GM23338 (cell line): ENCODE results near the gene GLS. TPM values are rescaled to one million over a fixed set of nuclear protein-coding genes. Genes with fewer than 3 reads are reported as not detected.

Experiments
- ATAC-seq: fragments of 200-7000 bp; cut with Tn5 transposase; 3 replicates; pipeline ENCODE4 v1.9.1; 2020
- DNase-seq: peaks from one replicate; pipeline ENCODE4 v3.0.0-alpha.2; 2015; ENCODE audit warnings: low spot score
- H2AFZ ChIP-seq: fragments of 200-600 bp; sonication (generic); 2 replicates; pipeline ENCODE4 v1.8.0; 2016; ENCODE audit warnings: antibody characterized with exemption, mild to moderate bottlenecking, moderate library complexity
- H3F3A ChIP-seq: fragments of 200-600 bp; sonication (generic); replicated peaks from 2 replicates; pipeline ENCODE4 v1.8.0; 2017; ENCODE audit warnings: antibody characterized with exemption, mixed run types, low read depth
- H3K27ac ChIP-seq: fragments of 200-600 bp; sonication (generic); 2 replicates; pipeline ENCODE4 v1.6.1; 2016; ENCODE audit warnings: low read depth
- H3K27me3 ChIP-seq: fragments of 200-600 bp; sonication (generic); 2 replicates; pipeline ENCODE4 v1.8.0; 2016; ENCODE audit warnings: mild to moderate bottlenecking, mixed run types, moderate library complexity; ENCODE audit not compliant: insufficient read depth
- H3K36me3 ChIP-seq: fragments of 200-600 bp; sonication (generic); 2 replicates; pipeline ENCODE4 v1.8.0; 2016; ENCODE audit warnings: mild to moderate bottlenecking; ENCODE audit not compliant: insufficient read depth
- H3K4me1 ChIP-seq: fragments of 200-600 bp; sonication (generic); 2 replicates; pipeline ENCODE4 v1.8.0; 2016; ENCODE audit warnings: mild to moderate bottlenecking, moderate library complexity; ENCODE audit not compliant: insufficient read depth
- H3K4me2 ChIP-seq: fragments of 200-600 bp; sonication (generic); 2 replicates; pipeline ENCODE4 v1.7.1; 2017; ENCODE audit warnings: mixed run types
- H3K4me3 ChIP-seq: fragments of 200-600 bp; sonication (generic); 2 replicates; pipeline ENCODE4 v1.6.1; 2016; ENCODE audit warnings: mixed run types
- H3K79me2 ChIP-seq: fragments of 200-600 bp; sonication (generic); replicated peaks from 2 replicates; pipeline ENCODE4 v1.8.0; 2017; ENCODE audit warnings: mild to moderate bottlenecking; ENCODE audit not compliant: insufficient read depth
- H3K9me2 ChIP-seq: fragments of 200-600 bp; sonication (generic); 2 replicates; pipeline ENCODE4 v1.8.0; 2017; ENCODE audit not compliant: insufficient read depth
- H4K20me1 ChIP-seq: fragments of 200-600 bp; sonication (generic); replicated peaks from 2 replicates; pipeline ENCODE4 v1.8.0; 2017; ENCODE audit warnings: mild to moderate bottlenecking; ENCODE audit not compliant: insufficient read depth
- H3K27ac Mint-ChIP-seq: 2 replicates; pipeline ENCODE4 v1.8.0; 2020; ENCODE audit warnings: inconsistent platforms, mild to moderate bottlenecking, moderate library complexity, mixed read lengths
- H3K27me3 Mint-ChIP-seq: 3 replicates; pipeline ENCODE4 v1.8.0; 2022; ENCODE audit warnings: low read depth, mild to moderate bottlenecking, moderate library complexity, mixed read lengths, inconsistent platforms; ENCODE audit not compliant: insufficient read depth, poor library complexity
- H3K36me3 Mint-ChIP-seq: 3 replicates; pipeline ENCODE4 v1.8.0; 2021; ENCODE audit warnings: low read depth, mild to moderate bottlenecking, inconsistent platforms, moderate library complexity, mixed read lengths
- H3K4me1 Mint-ChIP-seq: 3 replicates; pipeline ENCODE4 v1.8.0; 2020; ENCODE audit warnings: mild to moderate bottlenecking, inconsistent platforms, mixed read lengths
- H3K4me3 Mint-ChIP-seq: 3 replicates; pipeline ENCODE4 v1.8.0; 2021; ENCODE audit warnings: moderate library complexity, mild to moderate bottlenecking, inconsistent platforms, mixed read lengths
- H3K9me3 Mint-ChIP-seq: 3 replicates; pipeline ENCODE4 v1.8.0; 2020; ENCODE audit warnings: moderate library complexity, mild to moderate bottlenecking, inconsistent platforms, mixed read lengths
- CREB1 ChIP-seq: fragments of 250-450 bp; sonication (Bioruptor Pico); IDR thresholded peaks from 2 replicates; pipeline ENCODE4 v1.5.0; 2020; ENCODE audit warnings: low read depth, mild to moderate bottlenecking, moderate library complexity
- EZH2 ChIP-seq: fragments of 200-600 bp; sonication (generic); IDR thresholded peaks from one replicate; pipeline ENCODE4 v1.8.0; 2017; ENCODE audit warnings: antibody characterized with exemption, mild to moderate bottlenecking, low read depth; ENCODE audit not compliant: unreplicated experiment
- NANOG ChIP-seq: IDR thresholded peaks from 2 replicates; pipeline ENCODE4 v1.6.1; 2016; ENCODE audit warnings: antibody characterized with exemption, borderline replicate concordance
- POLR2AphosphoS5 ChIP-seq: IDR thresholded peaks from 2 replicates; pipeline ENCODE4 v1.6.1; 2016; ENCODE audit warnings: antibody characterized with exemption, low read depth
- polyA plus RNA-seq: library from polyadenylated mRNA; unstranded; fragments of >200 nt; fragmentation: Nextera tagmentation; extraction: Ambion mirVana; gene quantifications from 2 replicates; pipeline ENCODE4 v1.2.1, GENCODE V29; 2016
- total RNA-seq: library from RNA; depleted of rRNA; stranded (reverse); fragments of >200 nt; shearing (Covaris generic); gene quantifications from 2 replicates; pipeline ENCODE4 v1.2.3, GENCODE V29; 2014
- TF ChIP-seq, protein P1 (sequence below), 2 experiments: fragments of 200-600 bp in 1 of 2; sonication (generic) in 1 of 2; conservative IDR thresholded peaks; 2 replicates each; pipeline versions ENCODE4 v1.5.1 to v1.6.1; 2016 to 2017; ENCODE audit warnings: antibody characterized with exemption in 2 of 2, low read depth in 2 of 2, mild to moderate bottlenecking in 2 of 2, moderate library complexity in 1 of 2
- TF ChIP-seq, protein P2 (sequence below): IDR thresholded peaks from 2 replicates; pipeline ENCODE4 v1.6.1; 2016; ENCODE audit warnings: antibody characterized with exemption
- TF ChIP-seq, protein P3 (sequence below): fragments of 250-450 bp; sonication (Bioruptor Pico); IDR thresholded peaks from 2 replicates; pipeline ENCODE4 v1.5.0; 2020; ENCODE audit warnings: mild to moderate bottlenecking, moderate library complexity

GLS gene
- total and polyA plus RNA-seq, 2 experiments from 2014 or later = 38.1 to 172 TPM

DNA sequence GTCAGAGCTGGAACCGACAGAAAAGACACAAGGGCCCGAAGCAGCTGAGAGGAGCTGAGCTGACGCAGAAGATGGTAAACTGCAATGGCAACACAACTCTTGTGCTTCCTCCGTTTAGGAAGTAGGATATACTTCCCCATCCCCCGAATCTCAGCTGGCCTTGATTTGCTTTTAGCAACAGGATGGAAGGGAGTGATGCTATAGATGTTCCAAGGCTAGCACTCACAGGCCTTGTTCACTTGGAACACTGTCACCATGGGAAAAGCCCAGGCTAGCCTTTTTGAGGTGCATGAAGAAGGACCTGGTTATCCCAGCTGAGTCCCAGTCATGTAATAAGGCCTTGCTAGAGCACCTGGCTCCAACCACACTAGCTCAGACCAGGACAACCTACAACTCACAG is 107.3 kb downstream of the GLS start:
- Histone ChIP-seq H3K27me3 (no peaks in the 10 kb centered on the region), H3K79me2 (no peaks in the 10 kb centered on the region), H3K4me2 (no peak overlapping the region), H3F3A (no peaks in the 10 kb centered on the region), H3K4me3 (no peak overlapping the region), H3K36me3 (peaks cover 40% of the 10 kb centered on the region), H2AFZ (no peak overlapping the region), H4K20me1 (peaks cover 5% of the 10 kb centered on the region), H3K9me2 (no peaks in the 10 kb centered on the region), H3K27ac (no peak overlapping the region), H3K4me1 (no peaks in the 10 kb centered on the region)
- Mint-ChIP-seq H3K27me3 (no peaks in the 10 kb centered on the region), H3K4me1 (no peaks in the 10 kb centered on the region), H3K27ac (peak overlapping the region; percentile 23; the same call in 1 of the 2 replicates), H3K4me3 (no peak overlapping the region), H3K36me3 (peaks cover 78% of the 10 kb centered on the region), H3K9me3 (no peaks in the 10 kb centered on the region)
- TF ChIP-seq, protein P1, sequence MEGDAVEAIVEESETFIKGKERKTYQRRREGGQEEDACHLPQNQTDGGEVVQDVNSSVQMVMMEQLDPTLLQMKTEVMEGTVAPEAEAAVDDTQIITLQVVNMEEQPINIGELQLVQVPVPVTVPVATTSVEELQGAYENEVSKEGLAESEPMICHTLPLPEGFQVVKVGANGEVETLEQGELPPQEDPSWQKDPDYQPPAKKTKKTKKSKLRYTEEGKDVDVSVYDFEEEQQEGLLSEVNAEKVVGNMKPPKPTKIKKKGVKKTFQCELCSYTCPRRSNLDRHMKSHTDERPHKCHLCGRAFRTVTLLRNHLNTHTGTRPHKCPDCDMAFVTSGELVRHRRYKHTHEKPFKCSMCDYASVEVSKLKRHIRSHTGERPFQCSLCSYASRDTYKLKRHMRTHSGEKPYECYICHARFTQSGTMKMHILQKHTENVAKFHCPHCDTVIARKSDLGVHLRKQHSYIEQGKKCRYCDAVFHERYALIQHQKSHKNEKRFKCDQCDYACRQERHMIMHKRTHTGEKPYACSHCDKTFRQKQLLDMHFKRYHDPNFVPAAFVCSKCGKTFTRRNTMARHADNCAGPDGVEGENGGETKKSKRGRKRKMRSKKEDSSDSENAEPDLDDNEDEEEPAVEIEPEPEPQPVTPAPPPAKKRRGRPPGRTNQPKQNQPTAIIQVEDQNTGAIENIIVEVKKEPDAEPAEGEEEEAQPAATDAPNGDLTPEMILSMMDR (conservative IDR thresholded peaks at IDR 0.05; ENCODE audit: low read depth in 2 of 2) = no peak
- TF ChIP-seq, protein P2, sequence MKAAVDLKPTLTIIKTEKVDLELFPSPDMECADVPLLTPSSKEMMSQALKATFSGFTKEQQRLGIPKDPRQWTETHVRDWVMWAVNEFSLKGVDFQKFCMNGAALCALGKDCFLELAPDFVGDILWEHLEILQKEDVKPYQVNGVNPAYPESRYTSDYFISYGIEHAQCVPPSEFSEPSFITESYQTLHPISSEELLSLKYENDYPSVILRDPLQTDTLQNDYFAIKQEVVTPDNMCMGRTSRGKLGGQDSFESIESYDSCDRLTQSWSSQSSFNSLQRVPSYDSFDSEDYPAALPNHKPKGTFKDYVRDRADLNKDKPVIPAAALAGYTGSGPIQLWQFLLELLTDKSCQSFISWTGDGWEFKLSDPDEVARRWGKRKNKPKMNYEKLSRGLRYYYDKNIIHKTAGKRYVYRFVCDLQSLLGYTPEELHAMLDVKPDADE = no peak
- TF ChIP-seq, protein P3, sequence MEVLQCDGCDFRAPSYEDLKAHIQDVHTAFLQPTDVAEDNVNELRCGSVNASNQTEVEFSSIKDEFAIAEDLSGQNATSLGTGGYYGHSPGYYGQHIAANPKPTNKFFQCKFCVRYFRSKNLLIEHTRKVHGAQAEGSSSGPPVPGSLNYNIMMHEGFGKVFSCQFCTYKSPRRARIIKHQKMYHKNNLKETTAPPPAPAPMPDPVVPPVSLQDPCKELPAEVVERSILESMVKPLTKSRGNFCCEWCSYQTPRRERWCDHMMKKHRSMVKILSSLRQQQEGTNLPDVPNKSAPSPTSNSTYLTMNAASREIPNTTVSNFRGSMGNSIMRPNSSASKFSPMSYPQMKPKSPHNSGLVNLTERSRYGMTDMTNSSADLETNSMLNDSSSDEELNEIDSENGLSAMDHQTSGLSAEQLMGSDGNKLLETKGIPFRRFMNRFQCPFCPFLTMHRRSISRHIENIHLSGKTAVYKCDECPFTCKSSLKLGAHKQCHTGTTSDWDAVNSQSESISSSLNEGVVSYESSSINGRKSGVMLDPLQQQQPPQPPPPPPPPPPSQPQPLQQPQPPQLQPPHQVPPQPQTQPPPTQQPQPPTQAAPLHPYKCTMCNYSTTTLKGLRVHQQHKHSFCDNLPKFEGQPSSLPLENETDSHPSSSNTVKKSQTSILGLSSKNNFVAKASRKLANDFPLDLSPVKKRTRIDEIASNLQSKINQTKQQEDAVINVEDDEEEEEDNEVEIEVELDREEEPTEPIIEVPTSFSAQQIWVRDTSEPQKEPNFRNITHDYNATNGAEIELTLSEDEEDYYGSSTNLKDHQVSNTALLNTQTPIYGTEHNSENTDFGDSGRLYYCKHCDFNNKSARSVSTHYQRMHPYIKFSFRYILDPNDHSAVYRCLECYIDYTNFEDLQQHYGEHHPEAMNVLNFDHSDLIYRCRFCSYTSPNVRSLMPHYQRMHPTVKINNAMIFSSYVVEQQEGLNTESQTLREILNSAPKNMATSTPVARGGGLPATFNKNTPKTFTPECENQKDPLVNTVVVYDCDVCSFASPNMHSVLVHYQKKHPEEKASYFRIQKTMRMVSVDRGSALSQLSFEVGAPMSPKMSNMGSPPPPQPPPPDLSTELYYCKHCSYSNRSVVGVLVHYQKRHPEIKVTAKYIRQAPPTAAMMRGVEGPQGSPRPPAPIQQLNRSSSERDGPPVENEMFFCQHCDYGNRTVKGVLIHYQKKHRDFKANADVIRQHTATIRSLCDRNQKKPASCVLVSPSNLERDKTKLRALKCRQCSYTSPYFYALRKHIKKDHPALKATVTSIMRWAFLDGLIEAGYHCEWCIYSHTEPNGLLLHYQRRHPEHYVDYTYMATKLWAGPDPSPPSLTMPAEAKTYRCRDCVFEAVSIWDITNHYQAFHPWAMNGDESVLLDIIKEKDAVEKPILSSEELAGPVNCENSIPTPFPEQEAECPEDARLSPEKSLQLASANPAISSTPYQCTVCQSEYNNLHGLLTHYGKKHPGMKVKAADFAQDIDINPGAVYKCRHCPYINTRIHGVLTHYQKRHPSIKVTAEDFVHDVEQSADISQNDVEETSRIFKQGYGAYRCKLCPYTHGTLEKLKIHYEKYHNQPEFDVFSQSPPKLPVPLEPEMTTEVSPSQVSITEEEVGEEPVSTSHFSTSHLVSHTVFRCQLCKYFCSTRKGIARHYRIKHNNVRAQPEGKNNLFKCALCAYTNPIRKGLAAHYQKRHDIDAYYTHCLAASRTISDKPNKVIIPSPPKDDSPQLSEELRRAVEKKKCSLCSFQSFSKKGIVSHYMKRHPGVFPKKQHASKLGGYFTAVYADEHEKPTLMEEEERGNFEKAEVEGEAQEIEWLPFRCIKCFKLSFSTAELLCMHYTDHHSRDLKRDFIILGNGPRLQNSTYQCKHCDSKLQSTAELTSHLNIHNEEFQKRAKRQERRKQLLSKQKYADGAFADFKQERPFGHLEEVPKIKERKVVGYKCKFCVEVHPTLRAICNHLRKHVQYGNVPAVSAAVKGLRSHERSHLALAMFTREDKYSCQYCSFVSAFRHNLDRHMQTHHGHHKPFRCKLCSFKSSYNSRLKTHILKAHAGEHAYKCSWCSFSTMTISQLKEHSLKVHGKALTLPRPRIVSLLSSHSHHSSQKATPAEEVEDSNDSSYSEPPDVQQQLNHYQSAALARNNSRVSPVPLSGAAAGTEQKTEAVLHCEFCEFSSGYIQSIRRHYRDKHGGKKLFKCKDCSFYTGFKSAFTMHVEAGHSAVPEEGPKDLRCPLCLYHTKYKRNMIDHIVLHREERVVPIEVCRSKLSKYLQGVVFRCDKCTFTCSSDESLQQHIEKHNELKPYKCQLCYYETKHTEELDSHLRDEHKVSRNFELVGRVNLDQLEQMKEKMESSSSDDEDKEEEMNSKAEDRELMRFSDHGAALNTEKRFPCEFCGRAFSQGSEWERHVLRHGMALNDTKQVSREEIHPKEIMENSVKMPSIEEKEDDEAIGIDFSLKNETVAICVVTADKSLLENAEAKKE (CRISPR knock-in tag) = no peak
- TF ChIP-seq CREB1 (CRISPR knock-in tag) (no peak), EZH2 (no peak), POLR2AphosphoS5 (no peak), NANOG (no peak)
- ATAC-seq = no peak
- DNase-seq = no peak
